ENCODE measurements around the gene HECA.
"Not testable (repeated sequence)": the region's sequence is repeated elsewhere in the genome, so short reads cannot be mapped to it uniquely, and the experiment has no call there.

The HECA gene

DNA sequence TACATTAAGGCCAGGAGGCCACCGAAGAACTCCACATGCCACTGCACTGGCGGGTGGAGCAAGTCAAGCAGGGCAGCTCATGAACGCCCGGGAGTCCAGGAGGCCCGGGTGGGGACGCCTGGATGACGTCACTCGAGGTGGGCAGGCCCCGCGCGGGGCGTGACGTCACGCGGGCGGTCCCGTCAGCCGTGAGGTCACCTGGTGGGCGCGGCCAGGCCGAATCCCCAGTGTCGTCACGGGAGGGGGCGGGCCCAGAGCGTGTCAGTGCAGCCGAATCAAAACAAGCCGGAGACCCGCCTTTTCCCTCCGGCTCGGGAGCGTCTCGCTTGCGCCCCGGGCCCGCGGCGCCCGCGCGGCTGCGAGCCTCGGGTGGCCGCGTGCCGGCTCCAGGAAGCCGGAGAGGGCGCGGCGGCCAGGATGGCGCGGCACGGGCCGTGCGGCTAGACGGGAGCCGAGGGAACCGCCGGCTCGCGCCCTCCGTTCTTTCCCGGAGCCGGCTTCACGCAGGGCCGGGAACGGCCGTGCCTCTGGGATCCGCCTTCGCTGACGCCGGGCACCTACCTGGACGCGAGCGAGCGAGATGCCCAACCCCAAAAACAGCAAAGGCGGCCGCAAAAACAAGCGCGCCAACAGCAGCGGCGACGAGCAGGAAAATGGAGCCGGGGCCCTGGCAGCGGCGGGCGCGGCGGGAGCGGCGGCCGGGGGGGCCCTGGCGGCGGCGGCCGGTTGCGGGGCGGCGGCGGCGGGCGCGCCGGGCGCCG lies at the start of gene HECA:
HECA (plus strand) TSS at position 264 of the 761 bp plus-strand sequence; CDS start at position 581, 317 bp downstream.
- no peaks in the 10 kb centered on the region for H3K9me3 Mint-ChIP-seq
- H3K27me3 Mint-ChIP-seq: no peaks in the 10 kb centered on the region
- H3K4me1 Mint-ChIP-seq (ENCODE audit: low read depth): peaks cover 73% of the 10 kb centered on the region
- peaks cover 17% of the 10 kb centered on the region for H3K36me3 Mint-ChIP-seq (ENCODE audit: low read depth)
- H3K4me3 Mint-ChIP-seq: peak within 1 kb of the TSS; percentile 85
- H3K27ac Mint-ChIP-seq: peak within 1 kb of the TSS; percentile 89

GRCh38 chr6:139091826-139092225 lies 43.1 kb upstream of the HECA start:
- H3K27ac Mint-ChIP-seq: no peak overlapping the region
- peaks cover 4% of the 10 kb centered on the region for H3K9me3 Mint-ChIP-seq
- no peaks in the 10 kb centered on the region for H3K36me3 Mint-ChIP-seq (ENCODE audit: low read depth)
- no peaks in the 10 kb centered on the region for H3K27me3 Mint-ChIP-seq
- peaks cover 8% of the 10 kb centered on the region for H3K4me1 Mint-ChIP-seq (ENCODE audit: low read depth)
- no peak overlapping the region for H3K4me3 Mint-ChIP-seq

GRCh38 chr6:139099984-139100383 lies 34.9 kb upstream of the HECA start:
- Mint-ChIP-seq H3K36me3 (ENCODE audit: low read depth) (no peaks in the 10 kb centered on the region), H3K27ac (no peak overlapping the region), H3K27me3 (no peaks in the 10 kb centered on the region), H3K9me3 (no peaks in the 10 kb centered on the region), H3K4me3 (no peak overlapping the region), H3K4me1 (ENCODE audit: low read depth) (peaks cover 31% of the 10 kb centered on the region)

GRCh38 chr6:139107051-139107450 lies 27.8 kb upstream of the HECA start:
- Mint-ChIP-seq H3K27me3 (no peaks in the 10 kb centered on the region), H3K27ac (no peak overlapping the region), H3K36me3 (ENCODE audit: low read depth) (no peaks in the 10 kb centered on the region), H3K4me1 (ENCODE audit: low read depth) (peaks cover 26% of the 10 kb centered on the region), H3K9me3 (no peaks in the 10 kb centered on the region), H3K4me3 (no peak overlapping the region)

DNA sequence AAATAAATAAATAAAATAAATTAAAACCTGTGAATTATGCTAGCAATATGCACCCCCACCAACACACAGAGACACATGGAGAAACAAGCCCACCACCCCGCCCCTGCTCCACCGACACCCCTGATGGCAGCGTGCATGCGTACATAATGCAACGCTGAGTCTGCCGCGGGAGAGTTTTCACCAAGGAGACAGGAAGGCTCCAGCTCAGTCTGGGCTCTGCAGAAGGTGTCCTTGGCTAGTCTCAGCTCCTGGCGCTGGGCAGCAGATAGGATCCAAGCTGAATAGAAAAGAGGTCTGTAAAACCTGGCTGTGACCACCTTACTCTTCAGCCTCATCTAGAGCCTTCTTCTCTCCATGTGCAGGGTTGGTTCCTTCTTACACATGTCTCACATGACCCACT lies 26.5 kb upstream of the HECA start:
- Mint-ChIP-seq H3K27ac (no peak overlapping the region), H3K9me3 (no peaks in the 10 kb centered on the region), H3K4me1 (ENCODE audit: low read depth) (peaks cover 34% of the 10 kb centered on the region), H3K36me3 (ENCODE audit: low read depth) (no peaks in the 10 kb centered on the region), H3K27me3 (no peaks in the 10 kb centered on the region), H3K4me3 (no peak overlapping the region)

- Mint-ChIP-seq H3K9me3 (no peaks in the 10 kb centered on the region), H3K27ac (peak overlapping the region; percentile 13), H3K4me3 (no peak overlapping the region), H3K4me1 (ENCODE audit: low read depth) (peaks cover 37% of the 10 kb centered on the region), H3K36me3 (ENCODE audit: low read depth) (no peaks in the 10 kb centered on the region), H3K27me3 (no peaks in the 10 kb centered on the region)
These were observed 25.3 kb upstream of the HECA start for GRCh38 chr6:139109558-139109957.

DNA sequence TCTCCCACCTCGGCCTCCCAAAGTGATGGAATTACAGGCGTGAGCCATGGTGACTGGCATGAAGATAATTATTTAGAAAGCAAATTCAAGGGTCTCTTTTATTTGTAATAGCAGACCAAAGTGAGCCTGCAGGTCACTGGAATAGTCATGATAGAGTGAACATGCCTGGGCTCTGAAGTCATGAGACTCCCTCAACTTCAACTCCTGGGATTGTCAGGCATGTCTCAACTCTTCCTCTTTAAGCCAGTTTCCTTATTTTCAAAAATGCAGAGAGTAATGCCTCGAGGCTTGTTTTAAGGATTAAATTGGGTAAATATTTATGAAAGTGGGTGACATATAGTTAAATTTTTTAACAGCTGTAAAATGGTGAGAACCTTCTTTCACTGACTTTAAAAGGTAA lies 22.7 kb upstream of the HECA start:
- Mint-ChIP-seq H3K27me3 (no peaks in the 10 kb centered on the region), H3K4me1 (ENCODE audit: low read depth) (peaks cover 59% of the 10 kb centered on the region), H3K27ac (no peak overlapping the region), H3K4me3 (no peak overlapping the region), H3K9me3 (no peaks in the 10 kb centered on the region), H3K36me3 (ENCODE audit: low read depth) (no peaks in the 10 kb centered on the region)

GRCh38 chr6:139112561-139112960 lies 22.3 kb upstream of the HECA start:
- Mint-ChIP-seq H3K4me1 (ENCODE audit: low read depth) (peaks cover 62% of the 10 kb centered on the region), H3K9me3 (no peaks in the 10 kb centered on the region), H3K36me3 (ENCODE audit: low read depth) (no peaks in the 10 kb centered on the region), H3K27ac (no peak overlapping the region), H3K4me3 (peak overlapping the region; percentile 62), H3K27me3 (no peaks in the 10 kb centered on the region)

GRCh38 chr6:139114746-139115145 lies 20.1 kb upstream of the HECA start:
- peaks cover 62% of the 10 kb centered on the region for H3K4me1 Mint-ChIP-seq (ENCODE audit: low read depth)
- peaks cover 3% of the 10 kb centered on the region for H3K9me3 Mint-ChIP-seq
- H3K27me3 Mint-ChIP-seq: no peaks in the 10 kb centered on the region
- H3K4me3 Mint-ChIP-seq: no peak overlapping the region
- no peak overlapping the region for H3K27ac Mint-ChIP-seq
- H3K36me3 Mint-ChIP-seq (ENCODE audit: low read depth): peaks cover 4% of the 10 kb centered on the region

DNA sequence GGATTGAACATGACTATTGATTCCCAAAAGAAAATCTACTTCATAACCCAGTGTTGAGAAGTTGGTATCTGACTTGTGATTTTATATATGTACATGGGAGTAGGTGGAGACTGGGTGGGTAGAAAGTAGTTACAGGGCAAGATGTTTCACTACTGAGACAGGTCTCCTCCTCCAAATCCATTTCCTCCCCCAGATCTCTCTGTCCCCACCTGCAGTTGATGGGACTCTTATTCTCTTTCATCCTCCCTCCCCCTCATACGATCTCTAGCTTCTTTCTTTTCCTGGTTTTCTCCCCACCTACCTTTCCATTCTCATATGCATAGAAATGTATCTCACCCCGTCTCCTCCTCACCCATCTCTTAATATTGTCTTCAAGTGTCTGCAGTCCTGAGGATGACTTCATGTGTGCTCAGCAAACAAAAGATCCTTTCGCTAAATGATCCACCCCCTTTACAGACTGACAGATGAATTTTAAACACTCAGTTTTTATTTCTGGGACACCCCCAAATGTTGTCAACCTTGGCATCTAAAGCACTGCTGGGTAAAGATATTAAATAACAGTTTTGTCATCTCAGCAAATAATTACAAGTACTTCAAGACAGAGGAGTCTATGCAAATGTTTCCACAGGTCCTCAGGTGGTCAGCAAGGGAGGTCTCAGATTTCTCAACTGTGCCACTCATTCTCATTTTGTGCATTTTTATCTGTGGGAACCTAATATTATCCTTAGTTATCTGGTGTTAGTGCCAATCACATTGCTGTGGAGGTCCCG lies 18.7 kb upstream of the HECA start:
- peaks cover 14% of the 10 kb centered on the region for H3K9me3 Mint-ChIP-seq
- peak overlapping the region; percentile 39 for H3K27ac Mint-ChIP-seq
- H3K4me1 Mint-ChIP-seq (ENCODE audit: low read depth): peaks cover 59% of the 10 kb centered on the region
- H3K4me3 Mint-ChIP-seq: peak overlapping the region; percentile 27
- H3K36me3 Mint-ChIP-seq (ENCODE audit: low read depth): peaks cover 12% of the 10 kb centered on the region
- no peaks in the 10 kb centered on the region for H3K27me3 Mint-ChIP-seq

DNA sequence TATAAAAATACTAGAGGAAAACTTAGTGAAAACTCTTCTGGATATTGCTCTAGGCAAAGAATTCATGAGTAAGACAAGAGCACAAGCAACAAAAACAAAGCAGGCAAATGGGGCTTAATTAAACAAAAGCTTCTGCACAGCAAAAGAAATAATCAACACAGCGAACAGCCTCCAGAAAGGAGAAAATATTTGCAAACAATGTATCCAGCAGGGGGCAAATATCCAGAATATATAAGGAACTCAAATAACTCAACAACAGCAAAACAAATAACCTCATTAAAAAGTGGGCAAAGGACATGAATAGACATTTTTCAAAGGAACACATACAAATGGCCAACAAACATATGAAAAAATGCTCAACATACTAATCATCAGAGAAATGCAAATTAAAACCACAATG lies 17.1 kb upstream of the HECA start:
- Mint-ChIP-seq H3K27me3 (no peaks in the 10 kb centered on the region), H3K4me3 (no peak overlapping the region)

DNA sequence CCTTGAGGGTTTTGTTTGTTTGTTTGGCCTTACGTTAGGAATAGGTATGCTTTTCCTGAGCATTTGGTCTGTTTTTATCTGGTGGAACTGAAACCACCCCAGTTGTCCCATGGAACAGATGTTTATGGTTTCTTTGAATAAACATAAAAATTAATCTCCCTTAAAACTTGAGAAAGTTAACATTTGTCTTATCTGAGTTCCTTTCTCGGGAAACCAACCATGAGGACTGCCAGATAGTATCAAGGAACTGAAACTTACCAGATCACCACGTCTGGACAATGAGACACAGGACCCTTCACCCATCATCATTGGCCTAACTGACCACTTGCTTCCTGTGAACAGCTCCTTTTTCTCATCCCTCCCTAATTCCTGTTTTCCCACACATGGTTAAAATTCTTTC lies 15.3 kb upstream of the HECA start:
- Mint-ChIP-seq H3K27ac (no peak overlapping the region), H3K9me3 (peaks cover 14% of the 10 kb centered on the region), H3K4me3 (no peak overlapping the region), H3K4me1 (ENCODE audit: low read depth) (peaks cover 43% of the 10 kb centered on the region), H3K27me3 (no peaks in the 10 kb centered on the region), H3K36me3 (ENCODE audit: low read depth) (peaks cover 12% of the 10 kb centered on the region)

More for the DNA sequence above, 17.1 kb upstream of the HECA start:
- Mint-ChIP-seq H3K9me3 (peaks cover 14% of the 10 kb centered on the region), H3K4me1 (ENCODE audit: low read depth) (peaks cover 50% of the 10 kb centered on the region), H3K36me3 (ENCODE audit: low read depth) (peaks cover 12% of the 10 kb centered on the region), H3K27ac (no peak overlapping the region)

- Mint-ChIP-seq H3K4me1 (ENCODE audit: low read depth) (peaks cover 48% of the 10 kb centered on the region), H3K9me3 (peaks cover 14% of the 10 kb centered on the region), H3K36me3 (ENCODE audit: low read depth) (peaks cover 12% of the 10 kb centered on the region)
- H3K4me3 Mint-ChIP-seq, H3K27me3 Mint-ChIP-seq, H3K27ac Mint-ChIP-seq: not testable (repeated sequence)
These were observed 12.1 kb upstream of the HECA start for GRCh38 chr6:139122823-139123222.

GRCh38 chr6:139124887-139125672 lies 9.8 kb upstream of the HECA start:
- peaks cover 65% of the 10 kb centered on the region for H3K4me1 Mint-ChIP-seq (ENCODE audit: low read depth)
- peaks cover 5% of the 10 kb centered on the region for H3K36me3 Mint-ChIP-seq (ENCODE audit: low read depth)
- H3K27me3 Mint-ChIP-seq: no peaks in the 10 kb centered on the region
- peak overlapping the region; percentile 68 for H3K4me3 Mint-ChIP-seq
- peak overlapping the region; percentile 92 for H3K27ac Mint-ChIP-seq
- H3K9me3 Mint-ChIP-seq: peaks cover 7% of the 10 kb centered on the region

DNA sequence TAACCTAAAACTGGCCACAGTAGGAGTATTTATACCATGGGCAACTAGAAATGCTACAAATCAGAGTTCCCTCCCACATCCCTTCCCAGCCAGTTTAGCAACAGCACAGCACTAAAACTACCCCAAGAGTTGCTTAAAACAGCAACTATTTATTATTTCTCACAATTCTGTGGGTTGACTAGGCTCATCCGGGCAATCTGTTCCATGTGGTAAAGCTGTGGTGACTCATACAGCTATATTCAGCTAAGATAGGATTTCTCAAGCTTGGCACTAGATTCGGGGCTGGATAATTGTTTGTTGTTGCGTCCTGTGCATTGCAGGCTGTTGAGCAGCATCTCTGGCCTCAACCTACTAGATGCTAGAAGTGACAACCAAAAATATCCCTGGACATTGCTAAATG lies 8.6 kb upstream of the HECA start:
- Mint-ChIP-seq H3K4me3 (peak overlapping the region; percentile 53), H3K36me3 (ENCODE audit: low read depth) (no peaks in the 10 kb centered on the region), H3K27me3 (no peaks in the 10 kb centered on the region)

More for the DNA sequence above, 8.6 kb upstream of the HECA start:
- H3K27ac Mint-ChIP-seq: peak overlapping the region; percentile 84
- H3K9me3 Mint-ChIP-seq: no peaks in the 10 kb centered on the region
- peaks cover 68% of the 10 kb centered on the region for H3K4me1 Mint-ChIP-seq (ENCODE audit: low read depth)
